GM23338 (cell line): Measurements from ENCODE around the gene ACBD7. TPM values are rescaled to one million over a fixed set of nuclear protein-coding genes. Genes with fewer than 3 reads are reported as not detected.

Experiments
- CREB1 ChIP-seq: fragments of 250-450 bp; sonication (Bioruptor Pico); IDR thresholded peaks from 2 replicates; pipeline ENCODE4 v1.5.0; 2020; ENCODE audit warnings: low read depth, mild to moderate bottlenecking, moderate library complexity
- EZH2 ChIP-seq: fragments of 200-600 bp; sonication (generic); IDR thresholded peaks from one replicate; pipeline ENCODE4 v1.8.0; 2017; ENCODE audit warnings: antibody characterized with exemption, mild to moderate bottlenecking, low read depth; ENCODE audit not compliant: unreplicated experiment
- JUNB ChIP-seq: IDR thresholded peaks from one replicate; pipeline ENCODE4 v1.6.1; 2016; ENCODE audit warnings: antibody characterized with exemption; ENCODE audit not compliant: unreplicated experiment
- NANOG ChIP-seq: IDR thresholded peaks from 2 replicates; pipeline ENCODE4 v1.6.1; 2016; ENCODE audit warnings: antibody characterized with exemption, borderline replicate concordance
- POLR2AphosphoS5 ChIP-seq: IDR thresholded peaks from 2 replicates; pipeline ENCODE4 v1.6.1; 2016; ENCODE audit warnings: antibody characterized with exemption, low read depth
- STAT1 ChIP-seq: IDR thresholded peaks from one replicate; pipeline ENCODE4 v1.6.1; 2016; ENCODE audit warnings: antibody characterized with exemption; ENCODE audit not compliant: unreplicated experiment
- ZNF114 ChIP-seq: fragments of 250-450 bp; sonication (Bioruptor Pico); IDR thresholded peaks from 2 replicates; pipeline ENCODE4 v1.5.0; 2020; ENCODE audit warnings: mild to moderate bottlenecking, moderate library complexity
- ZNF331 ChIP-seq: fragments of 250-450 bp; sonication (Bioruptor Pico); IDR thresholded peaks from 2 replicates; pipeline ENCODE4 v1.5.0; 2020; ENCODE audit warnings: low read depth, mild to moderate bottlenecking, moderate library complexity
- polyA plus RNA-seq: library from polyadenylated mRNA; unstranded; fragments of >200 nt; fragmentation: Nextera tagmentation; extraction: Ambion mirVana; gene quantifications from 2 replicates; pipeline ENCODE4 v1.2.1, GENCODE V29; 2016
- total RNA-seq: library from RNA; depleted of rRNA; stranded (reverse); fragments of >200 nt; shearing (Covaris generic); gene quantifications from 2 replicates; pipeline ENCODE4 v1.2.3, GENCODE V29; 2014
- TF ChIP-seq, protein P1 (sequence below): fragments of 250-450 bp; sonication (Bioruptor Pico); IDR thresholded peaks from 2 replicates; pipeline ENCODE4 v1.5.0; 2020; ENCODE audit warnings: mild to moderate bottlenecking, moderate library complexity
- TF ChIP-seq, protein P2 (sequence below), 2 experiments: fragments of 200-600 bp in 1 of 2; sonication (generic) in 1 of 2; conservative IDR thresholded peaks; 2 replicates each; pipeline versions ENCODE4 v1.5.1 to v1.6.1; 2016 to 2017; ENCODE audit warnings: antibody characterized with exemption in 2 of 2, low read depth in 2 of 2, mild to moderate bottlenecking in 2 of 2, moderate library complexity in 1 of 2

The ACBD7 gene
- total and polyA plus RNA-seq, 2 experiments from 2014 or later: 2.8 to 14.7 TPM

DNA sequence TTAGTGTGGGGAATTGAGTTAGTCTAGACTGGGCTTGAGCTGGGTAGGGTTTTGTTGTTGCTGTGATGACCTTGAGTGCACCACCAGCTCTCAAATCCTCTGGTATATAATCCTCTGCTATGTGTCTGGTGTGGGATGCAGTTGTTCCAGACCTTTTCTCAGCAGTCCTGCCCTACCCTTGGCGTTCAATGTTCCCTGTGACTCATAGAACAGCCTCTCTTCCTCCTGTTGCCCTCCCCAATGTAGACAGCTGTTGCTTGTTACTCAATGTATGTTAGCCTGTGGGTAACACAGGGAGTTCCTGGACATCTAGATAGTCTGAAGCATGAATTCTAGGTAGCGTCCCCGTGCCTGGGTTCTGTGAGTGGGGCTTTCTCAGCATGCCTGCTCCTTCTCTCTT is 19.8 kb downstream of the ACBD7 start (continued):
- TF ChIP-seq, protein P1, sequence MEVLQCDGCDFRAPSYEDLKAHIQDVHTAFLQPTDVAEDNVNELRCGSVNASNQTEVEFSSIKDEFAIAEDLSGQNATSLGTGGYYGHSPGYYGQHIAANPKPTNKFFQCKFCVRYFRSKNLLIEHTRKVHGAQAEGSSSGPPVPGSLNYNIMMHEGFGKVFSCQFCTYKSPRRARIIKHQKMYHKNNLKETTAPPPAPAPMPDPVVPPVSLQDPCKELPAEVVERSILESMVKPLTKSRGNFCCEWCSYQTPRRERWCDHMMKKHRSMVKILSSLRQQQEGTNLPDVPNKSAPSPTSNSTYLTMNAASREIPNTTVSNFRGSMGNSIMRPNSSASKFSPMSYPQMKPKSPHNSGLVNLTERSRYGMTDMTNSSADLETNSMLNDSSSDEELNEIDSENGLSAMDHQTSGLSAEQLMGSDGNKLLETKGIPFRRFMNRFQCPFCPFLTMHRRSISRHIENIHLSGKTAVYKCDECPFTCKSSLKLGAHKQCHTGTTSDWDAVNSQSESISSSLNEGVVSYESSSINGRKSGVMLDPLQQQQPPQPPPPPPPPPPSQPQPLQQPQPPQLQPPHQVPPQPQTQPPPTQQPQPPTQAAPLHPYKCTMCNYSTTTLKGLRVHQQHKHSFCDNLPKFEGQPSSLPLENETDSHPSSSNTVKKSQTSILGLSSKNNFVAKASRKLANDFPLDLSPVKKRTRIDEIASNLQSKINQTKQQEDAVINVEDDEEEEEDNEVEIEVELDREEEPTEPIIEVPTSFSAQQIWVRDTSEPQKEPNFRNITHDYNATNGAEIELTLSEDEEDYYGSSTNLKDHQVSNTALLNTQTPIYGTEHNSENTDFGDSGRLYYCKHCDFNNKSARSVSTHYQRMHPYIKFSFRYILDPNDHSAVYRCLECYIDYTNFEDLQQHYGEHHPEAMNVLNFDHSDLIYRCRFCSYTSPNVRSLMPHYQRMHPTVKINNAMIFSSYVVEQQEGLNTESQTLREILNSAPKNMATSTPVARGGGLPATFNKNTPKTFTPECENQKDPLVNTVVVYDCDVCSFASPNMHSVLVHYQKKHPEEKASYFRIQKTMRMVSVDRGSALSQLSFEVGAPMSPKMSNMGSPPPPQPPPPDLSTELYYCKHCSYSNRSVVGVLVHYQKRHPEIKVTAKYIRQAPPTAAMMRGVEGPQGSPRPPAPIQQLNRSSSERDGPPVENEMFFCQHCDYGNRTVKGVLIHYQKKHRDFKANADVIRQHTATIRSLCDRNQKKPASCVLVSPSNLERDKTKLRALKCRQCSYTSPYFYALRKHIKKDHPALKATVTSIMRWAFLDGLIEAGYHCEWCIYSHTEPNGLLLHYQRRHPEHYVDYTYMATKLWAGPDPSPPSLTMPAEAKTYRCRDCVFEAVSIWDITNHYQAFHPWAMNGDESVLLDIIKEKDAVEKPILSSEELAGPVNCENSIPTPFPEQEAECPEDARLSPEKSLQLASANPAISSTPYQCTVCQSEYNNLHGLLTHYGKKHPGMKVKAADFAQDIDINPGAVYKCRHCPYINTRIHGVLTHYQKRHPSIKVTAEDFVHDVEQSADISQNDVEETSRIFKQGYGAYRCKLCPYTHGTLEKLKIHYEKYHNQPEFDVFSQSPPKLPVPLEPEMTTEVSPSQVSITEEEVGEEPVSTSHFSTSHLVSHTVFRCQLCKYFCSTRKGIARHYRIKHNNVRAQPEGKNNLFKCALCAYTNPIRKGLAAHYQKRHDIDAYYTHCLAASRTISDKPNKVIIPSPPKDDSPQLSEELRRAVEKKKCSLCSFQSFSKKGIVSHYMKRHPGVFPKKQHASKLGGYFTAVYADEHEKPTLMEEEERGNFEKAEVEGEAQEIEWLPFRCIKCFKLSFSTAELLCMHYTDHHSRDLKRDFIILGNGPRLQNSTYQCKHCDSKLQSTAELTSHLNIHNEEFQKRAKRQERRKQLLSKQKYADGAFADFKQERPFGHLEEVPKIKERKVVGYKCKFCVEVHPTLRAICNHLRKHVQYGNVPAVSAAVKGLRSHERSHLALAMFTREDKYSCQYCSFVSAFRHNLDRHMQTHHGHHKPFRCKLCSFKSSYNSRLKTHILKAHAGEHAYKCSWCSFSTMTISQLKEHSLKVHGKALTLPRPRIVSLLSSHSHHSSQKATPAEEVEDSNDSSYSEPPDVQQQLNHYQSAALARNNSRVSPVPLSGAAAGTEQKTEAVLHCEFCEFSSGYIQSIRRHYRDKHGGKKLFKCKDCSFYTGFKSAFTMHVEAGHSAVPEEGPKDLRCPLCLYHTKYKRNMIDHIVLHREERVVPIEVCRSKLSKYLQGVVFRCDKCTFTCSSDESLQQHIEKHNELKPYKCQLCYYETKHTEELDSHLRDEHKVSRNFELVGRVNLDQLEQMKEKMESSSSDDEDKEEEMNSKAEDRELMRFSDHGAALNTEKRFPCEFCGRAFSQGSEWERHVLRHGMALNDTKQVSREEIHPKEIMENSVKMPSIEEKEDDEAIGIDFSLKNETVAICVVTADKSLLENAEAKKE (CRISPR knock-in tag): no peak
- TF ChIP-seq JUNB (no peak), ZNF331 (CRISPR knock-in tag) (no peak), STAT1 (no peak), POLR2AphosphoS5 (no peak), CREB1 (CRISPR knock-in tag) (no peak), EZH2 (no peak), ZNF114 (CRISPR knock-in tag) (no peak), NANOG (no peak)
- TF ChIP-seq, protein P2, sequence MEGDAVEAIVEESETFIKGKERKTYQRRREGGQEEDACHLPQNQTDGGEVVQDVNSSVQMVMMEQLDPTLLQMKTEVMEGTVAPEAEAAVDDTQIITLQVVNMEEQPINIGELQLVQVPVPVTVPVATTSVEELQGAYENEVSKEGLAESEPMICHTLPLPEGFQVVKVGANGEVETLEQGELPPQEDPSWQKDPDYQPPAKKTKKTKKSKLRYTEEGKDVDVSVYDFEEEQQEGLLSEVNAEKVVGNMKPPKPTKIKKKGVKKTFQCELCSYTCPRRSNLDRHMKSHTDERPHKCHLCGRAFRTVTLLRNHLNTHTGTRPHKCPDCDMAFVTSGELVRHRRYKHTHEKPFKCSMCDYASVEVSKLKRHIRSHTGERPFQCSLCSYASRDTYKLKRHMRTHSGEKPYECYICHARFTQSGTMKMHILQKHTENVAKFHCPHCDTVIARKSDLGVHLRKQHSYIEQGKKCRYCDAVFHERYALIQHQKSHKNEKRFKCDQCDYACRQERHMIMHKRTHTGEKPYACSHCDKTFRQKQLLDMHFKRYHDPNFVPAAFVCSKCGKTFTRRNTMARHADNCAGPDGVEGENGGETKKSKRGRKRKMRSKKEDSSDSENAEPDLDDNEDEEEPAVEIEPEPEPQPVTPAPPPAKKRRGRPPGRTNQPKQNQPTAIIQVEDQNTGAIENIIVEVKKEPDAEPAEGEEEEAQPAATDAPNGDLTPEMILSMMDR (conservative IDR thresholded peaks at IDR 0.05; ENCODE audit: low read depth in 2 of 2): no peak
